GM12878 (cell line): ENCODE measurements around the gene GALNTL6. TPM values are rescaled to one million over a fixed set of nuclear protein-coding genes. Genes with fewer than 3 reads are reported as not detected.

Experiments
- ATAC-seq: fragments of 200-7000 bp; cut with Tn5 transposase; 3 replicates; pipeline ENCODE4 v1.9.1; 2020; ENCODE audit warnings: mild to moderate bottlenecking, moderate library complexity
- BruUV-seq: library from RNA; stranded (reverse); fragments of 400-500 nt; replicated peaks from 2 replicates; lab custom pipeline; 2021; lab: Mats Ljungman, UMichigan
- CTCF ChIA-PET: fragments of 300-600 bp; sonication (Branson Sonifier 250); formaldehyde crosslinking; extraction: SDS; loops from one replicate; lab custom pipeline; 2021; ENCODE audit warnings: inconsistent platforms; lab: Yijun Ruan, JAX
- POLR2A ChIA-PET: fragments of 350-600 bp; formaldehyde crosslinking; extraction: SDS; loops from one replicate; lab custom pipeline; 2021; ENCODE audit warnings: inconsistent platforms; lab: Charles Lee
- RAD21 ChIA-PET: fragments of 300-600 bp; sonication (Branson Sonifier 250); formaldehyde crosslinking; loops from one replicate; lab custom pipeline; 2023; ENCODE audit warnings: antibody characterized with exemption; ENCODE audit not compliant: unreplicated experiment; lab: Charles Lee
- SMC1A ChIA-PET: fragments of 300-600 bp; sonication (Branson Sonifier 250); formaldehyde crosslinking; loops from one replicate; lab custom pipeline; 2023; ENCODE audit not compliant: unreplicated experiment, uncharacterized antibody; lab: Charles Lee
- DNase-seq: peaks from one replicate; pipeline ENCODE4 v3.0.0-alpha.2; 2011; ENCODE audit warnings: low read depth, low spot score
- FAIRE-seq: peaks from 3 replicates; lab custom pipeline; 2011; peaks lifted over from hg19 to GRCh38; lab: Jason Lieb, UNC
- H2AFZ ChIP-seq: 2 replicates; pipeline ENCODE4 v1.6.0; 2011; ENCODE audit warnings: low read depth, low read length, control low read depth; ENCODE audit not compliant: control insufficient read depth
- H3K27ac ChIP-seq: 2 replicates; pipeline ENCODE4 v1.5.1; 2011; ENCODE audit warnings: control low read depth; ENCODE audit not compliant: control insufficient read depth, insufficient read depth
- H3K27me3 ChIP-seq, 2 experiments: replicated peaks in 1 of 2; 2 replicates each; pipeline versions ENCODE4 v1.6.0 to v1.6.1; 2011; ENCODE audit warnings: low read length in 1 of 2; ENCODE audit not compliant: control insufficient read depth in 2 of 2, insufficient read depth in 2 of 2
- H3K36me3 ChIP-seq, 2 experiments: 2 replicates each; pipeline ENCODE4 v1.5.1; 2011; ENCODE audit warnings: low read length in 1 of 2; ENCODE audit not compliant: control insufficient read depth in 2 of 2, insufficient read depth in 2 of 2
- H3K4me1 ChIP-seq: 2 replicates; pipeline ENCODE4 v1.6.1; 2011; ENCODE audit warnings: mild to moderate bottlenecking, low read length, moderate library complexity, mixed read lengths; ENCODE audit not compliant: control insufficient read depth, insufficient read depth
- H3K4me2 ChIP-seq: 2 replicates; pipeline ENCODE4 v1.6.0; 2011; ENCODE audit warnings: control low read depth; ENCODE audit not compliant: control insufficient read depth, insufficient read depth
- H3K4me3 ChIP-seq: fragments of 200-600 bp; sonication (generic); 2 replicates; pipeline ENCODE4 v1.5.1; 2016
- H3K79me2 ChIP-seq: 2 replicates; pipeline ENCODE4 v1.6.0; 2011; ENCODE audit warnings: low read length; ENCODE audit not compliant: control insufficient read depth, insufficient read depth
- H3K9ac ChIP-seq: 2 replicates; pipeline ENCODE4 v1.8.0; 2011; ENCODE audit warnings: low read length, control low read depth, mixed read lengths; ENCODE audit not compliant: control insufficient read depth, insufficient read depth
- H3K9me3 ChIP-seq: replicated peaks from 3 replicates; pipeline ENCODE4 v1.5.1; 2011; ENCODE audit warnings: mild to moderate bottlenecking, low read length; ENCODE audit not compliant: control insufficient read depth, insufficient read depth
- H4K20me1 ChIP-seq: 2 replicates; pipeline ENCODE4 v1.6.0; 2011; ENCODE audit not compliant: control insufficient read depth, insufficient read depth
- ATF7 ChIP-seq: fragments of 450-650 bp; IDR thresholded peaks from 2 replicates; pipeline ENCODE4 v1.6.1; 2016; ENCODE audit warnings: low read depth, mild to moderate bottlenecking
- CBX5 ChIP-seq: sonication (generic); IDR thresholded peaks from 2 replicates; pipeline ENCODE4 v1.6.1; 2016; ENCODE audit warnings: low read depth, moderate library complexity, mild to moderate bottlenecking, inconsistent platforms
- EED ChIP-seq: sonication (generic); IDR thresholded peaks from 2 replicates; pipeline ENCODE4 v1.6.1; 2016; ENCODE audit warnings: antibody characterized with exemption, low read depth
- RFX5 ChIP-seq: IDR thresholded peaks from 2 replicates; pipeline ENCODE4 v1.6.1; 2011; ENCODE audit warnings: low read depth, low read length, improper control_type of control experiment
- SUZ12 ChIP-seq: fragments of 200-600 bp; sonication (generic); IDR thresholded peaks from one replicate; pipeline ENCODE4 v1.6.1; 2018; ENCODE audit warnings: antibody characterized with exemption, mild to moderate bottlenecking; ENCODE audit not compliant: unreplicated experiment
- WGBS: methylation state at CpG from one replicate; pipeline ENCODE4 v1.1.6; 2016; ENCODE audit warnings: low lambda C conversion rate; ENCODE audit not compliant: insufficient replicate concordance, insufficient coverage; ENCODE audit errors: missing lambda C conversion rate; 5-methylcytosine and 5-hydroxymethylcytosine counted together
- in situ Hi-C: fragments of 300-500 bp; cut with MboI; formaldehyde crosslinking; loops from 9 replicates; pipeline ENCODE4 v1.14.3; 2018; ENCODE audit warnings: mixed read lengths
- intact Hi-C: fragments of 100-400 bp; cut with micrococcal nuclease; formaldehyde crosslinking; loops from one replicate; pipeline ENCODE4 v1.14.2; 2022; ENCODE audit not compliant: unreplicated experiment
- polyA plus RNA-seq, 11 experiments: library from polyadenylated mRNA; depleted of rRNA in 4 of 11; unstranded in 6 of 11; stranded (reverse) in 5 of 11; fragments of >200 nt; fragmentation: Nextera tagmentation in 4 of 11; fragmentation: Illumina TruSeq in 1 of 11; extraction: Ambion mirVana in 4 of 11; extraction: Trizol in 1 of 11; gene quantifications; 1 replicate in 1 of 11; 2 replicates in 10 of 11; pipeline versions ENCODE4 v1.2.1 to v1.2.3, GENCODE V29; 2011 to 2016; ENCODE audit warnings: inconsistent platforms in 2 of 11, missing spikeins in 2 of 11, low read depth in 1 of 11
- total RNA-seq, 4 experiments: library from RNA; depleted of rRNA in 3 of 4; stranded (reverse); fragments of >200 nt in 3 of 4; fragmentation: Illumina TruSeq in 1 of 4; extraction: Trizol in 1 of 4; gene quantifications; 2 replicates each; pipeline versions ENCODE4 v1.2.1 to v1.2.3, GENCODE V29; 2013 to 2021
- TF ChIP-seq, protein P1 (sequence below): fragments of 450-650 bp; IDR thresholded peaks from 2 replicates; pipeline ENCODE4 v1.6.1; 2017; ENCODE audit warnings: antibody characterized with exemption, mild to moderate bottlenecking, moderate library complexity
- TF ChIP-seq, protein P2 (sequence below): fragments of 450-650 bp; IDR thresholded peaks from 2 replicates; pipeline ENCODE4 v1.6.1; 2014; ENCODE audit warnings: mild to moderate bottlenecking

The GALNTL6 gene
- total and polyA plus RNA-seq, 10 of the 15 experiments (the other 5 are each of a cell fraction or from before 2014, with no cell fraction given) = 0.01 to 0.29 TPM; not detected in 8

DNA sequence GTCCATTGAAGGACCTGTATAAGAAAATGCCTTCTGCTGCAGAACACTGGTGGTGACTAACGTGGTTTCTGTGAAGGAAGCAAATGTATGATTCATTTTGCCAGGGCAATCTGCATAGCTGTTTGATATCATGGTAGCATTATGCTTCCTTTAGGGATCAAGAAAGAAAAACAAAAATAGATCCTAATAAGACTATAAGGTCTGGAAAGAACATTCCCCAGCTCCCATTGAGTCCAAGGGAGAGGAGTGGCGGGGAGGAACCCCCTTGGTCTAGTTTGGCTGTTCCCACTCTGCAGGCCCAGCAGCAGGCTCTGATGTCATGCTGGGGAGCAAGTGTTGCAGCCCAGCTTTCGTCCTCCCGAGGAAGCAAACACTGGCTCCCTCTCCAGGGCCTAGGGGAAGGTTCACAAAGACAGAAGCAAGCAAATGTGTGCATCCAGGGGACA is 1200.9 kb downstream of the GALNTL6 start:
- Histone ChIP-seq H3K36me3 (no peaks in the 10 kb centered on the region), H3K27me3 (no peaks in the 10 kb centered on the region), H3K79me2 (no peaks in the 10 kb centered on the region), H4K20me1 (no peaks in the 10 kb centered on the region), H2AFZ (no peak overlapping the region), H3K9me3 (no peaks in the 10 kb centered on the region), H3K9ac (no peak overlapping the region), H3K27ac (no peak overlapping the region), H3K4me3 (no peak overlapping the region), H3K4me1 (no peaks in the 10 kb centered on the region), H3K4me2 (no peak overlapping the region)
- no TSS peak for BruUV-seq
- ChIA-PET POLR2A (interaction anchor here (1.0 kb wide), 1 partner anchor 243 kb away, joined by 3 read pairs; no protein-coding TSS in a partner anchor), CTCF (interaction anchor here (0.6 to 4.9 kb wide), 65 partner anchors 9 to 1106 kb away, joined by 3 to 175 read pairs (median 6); partner anchors contain the start of gene GALNT7), RAD21 (interaction anchor here (0.7 to 2.3 kb wide), 34 partner anchors 10 to 406 kb away, joined by 3 to 98 read pairs (median 6); partner anchors contain the start of gene GALNT7), SMC1A (interaction anchor here (0.7 to 4.7 kb wide), 48 partner anchors 10 to 474 kb away, joined by 3 to 99 read pairs (median 5); partner anchors contain the start of genes GALNT7 and HMGB2)
- DNase-seq = no peak
- 44% methylated on average over 4 of the region's 4 CpGs for WGBS
- intact Hi-C loops = loop anchor here (1.0 kb wide), 1 partner anchor 403 kb away; no protein-coding TSS in a partner anchor
- in situ Hi-C loops = no loop called here
- peak; percentile 48; the same call in 2 of the 3 replicates for ATAC-seq
- FAIRE-seq = no peak
- TF ChIP-seq CBX5 = no peak
- TF ChIP-seq, all 136 proteins: peak for 0

DNA sequence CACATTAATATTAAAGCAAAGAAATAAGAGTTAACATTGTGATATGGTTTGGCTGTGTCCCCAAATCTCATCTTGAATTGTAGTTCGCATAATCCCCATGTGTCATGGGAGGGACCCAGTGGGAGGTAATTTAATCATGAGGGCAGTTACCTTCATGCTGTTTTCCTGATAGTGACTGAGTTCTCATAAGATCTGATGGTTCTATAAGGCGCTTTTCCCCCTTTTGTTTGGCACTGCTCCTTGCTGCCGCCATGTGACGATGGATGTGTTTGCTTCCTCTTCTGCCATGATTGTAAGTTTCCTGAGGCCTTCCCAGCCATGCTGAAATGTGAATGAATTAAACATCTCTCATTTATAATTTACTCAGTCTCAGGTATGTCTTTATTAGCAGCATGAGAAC is 1201.6 kb downstream of the GALNTL6 start:
- DNase-seq = no peak
- Histone ChIP-seq H3K27ac (no peak overlapping the region), H3K27me3 (no peaks in the 10 kb centered on the region), H3K4me2 (no peak overlapping the region), H4K20me1 (no peaks in the 10 kb centered on the region), H3K36me3 (no peaks in the 10 kb centered on the region), H3K79me2 (no peaks in the 10 kb centered on the region), H3K4me1 (no peaks in the 10 kb centered on the region), H2AFZ (no peak overlapping the region), H3K9ac (no peak overlapping the region), H3K4me3 (no peak overlapping the region), H3K9me3 (no peaks in the 10 kb centered on the region)
- CTCF ChIA-PET = interaction anchor here (2.1 to 4.9 kb wide), 3 partner anchors 40 to 406 kb away, joined by 7 to 175 read pairs (median 15); no protein-coding TSS in a partner anchor
- SMC1A ChIA-PET = interaction anchor here (2.3 kb wide), 2 partner anchors 246 to 304 kb away, joined by 12 to 20 read pairs; no protein-coding TSS in a partner anchor
- FAIRE-seq = no peak
- RAD21 ChIA-PET = interaction anchor here (2.3 kb wide), 1 partner anchor 243 kb away, joined by 98 read pairs; no protein-coding TSS in a partner anchor
- no peak for ATAC-seq
- intact Hi-C loops (loop anchor here (1.0 kb wide), 1 partner anchor 402 kb away; no protein-coding TSS in a partner anchor), in situ Hi-C loops (loop anchor here (5.0 kb wide), 3 partner anchors 242 to 487 kb away; no protein-coding TSS in a partner anchor)
- POLR2A ChIA-PET = no interaction called here
- BruUV-seq = no TSS peak
- 83% methylated on average over 4 of the region's 4 CpGs for WGBS
- TF ChIP-seq, protein P1, sequence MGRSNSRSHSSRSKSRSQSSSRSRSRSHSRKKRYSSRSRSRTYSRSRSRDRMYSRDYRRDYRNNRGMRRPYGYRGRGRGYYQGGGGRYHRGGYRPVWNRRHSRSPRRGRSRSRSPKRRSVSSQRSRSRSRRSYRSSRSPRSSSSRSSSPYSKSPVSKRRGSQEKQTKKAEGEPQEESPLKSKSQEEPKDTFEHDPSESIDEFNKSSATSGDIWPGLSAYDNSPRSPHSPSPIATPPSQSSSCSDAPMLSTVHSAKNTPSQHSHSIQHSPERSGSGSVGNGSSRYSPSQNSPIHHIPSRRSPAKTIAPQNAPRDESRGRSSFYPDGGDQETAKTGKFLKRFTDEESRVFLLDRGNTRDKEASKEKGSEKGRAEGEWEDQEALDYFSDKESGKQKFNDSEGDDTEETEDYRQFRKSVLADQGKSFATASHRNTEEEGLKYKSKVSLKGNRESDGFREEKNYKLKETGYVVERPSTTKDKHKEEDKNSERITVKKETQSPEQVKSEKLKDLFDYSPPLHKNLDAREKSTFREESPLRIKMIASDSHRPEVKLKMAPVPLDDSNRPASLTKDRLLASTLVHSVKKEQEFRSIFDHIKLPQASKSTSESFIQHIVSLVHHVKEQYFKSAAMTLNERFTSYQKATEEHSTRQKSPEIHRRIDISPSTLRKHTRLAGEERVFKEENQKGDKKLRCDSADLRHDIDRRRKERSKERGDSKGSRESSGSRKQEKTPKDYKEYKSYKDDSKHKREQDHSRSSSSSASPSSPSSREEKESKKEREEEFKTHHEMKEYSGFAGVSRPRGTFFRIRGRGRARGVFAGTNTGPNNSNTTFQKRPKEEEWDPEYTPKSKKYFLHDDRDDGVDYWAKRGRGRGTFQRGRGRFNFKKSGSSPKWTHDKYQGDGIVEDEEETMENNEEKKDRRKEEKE = no peak
- TF ChIP-seq ATF7 (no peak), SUZ12 (no peak), EED (no peak), RFX5 (no peak)
- TF ChIP-seq, protein P2, sequence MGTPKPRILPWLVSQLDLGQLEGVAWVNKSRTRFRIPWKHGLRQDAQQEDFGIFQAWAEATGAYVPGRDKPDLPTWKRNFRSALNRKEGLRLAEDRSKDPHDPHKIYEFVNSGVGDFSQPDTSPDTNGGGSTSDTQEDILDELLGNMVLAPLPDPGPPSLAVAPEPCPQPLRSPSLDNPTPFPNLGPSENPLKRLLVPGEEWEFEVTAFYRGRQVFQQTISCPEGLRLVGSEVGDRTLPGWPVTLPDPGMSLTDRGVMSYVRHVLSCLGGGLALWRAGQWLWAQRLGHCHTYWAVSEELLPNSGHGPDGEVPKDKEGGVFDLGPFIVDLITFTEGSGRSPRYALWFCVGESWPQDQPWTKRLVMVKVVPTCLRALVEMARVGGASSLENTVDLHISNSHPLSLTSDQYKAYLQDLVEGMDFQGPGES = no peak
